GM08714 (cell line): ENCODE data around the gene CDC42BPB.
"Not testable (repeated sequence)": the region's sequence is repeated elsewhere in the genome, so short reads cannot be mapped to it uniquely, and the experiment has no call there.

Experiments used
- H3K4me3 ChIP-seq: fragments of 200-500 bp; sonication (Bioruptor generic); 2 replicates; pipeline ENCODE4 v1.5.1; 2014; ENCODE audit warnings: mild to moderate bottlenecking, low read length, inconsistent platforms
- ZNF274 ChIP-seq: IDR thresholded peaks from 2 replicates; pipeline ENCODE4 v1.6.1; 2012; ENCODE audit warnings: mild to moderate bottlenecking, low read depth, low read length

Gene CDC42BPB

GRCh38 chr14:103028161-103028767 is 29.1 kb downstream of the CDC42BPB start:
- no peak for TF ChIP-seq ZNF274
- H3K4me3 ChIP-seq = no peak overlapping the region

- no peak overlapping the region for H3K4me3 ChIP-seq
- no peak for TF ChIP-seq ZNF274
Observed at GRCh38 chr14:103027451-103027850, 29.9 kb downstream of the CDC42BPB start.

GRCh38 chr14:103026988-103027387 is 30.4 kb downstream of the CDC42BPB start:
- TF ChIP-seq ZNF274 = no peak

GRCh38 chr14:103026196-103026595 is 31.2 kb downstream of the CDC42BPB start:
- H3K4me3 ChIP-seq = not testable (repeated sequence)

More at GRCh38 chr14:103026988-103027387, 30.4 kb downstream of the CDC42BPB start:
- no peak overlapping the region for H3K4me3 ChIP-seq

- H3K4me3 ChIP-seq = no peak overlapping the region
- no peak for TF ChIP-seq ZNF274
Observed at GRCh38 chr14:103023881-103024473, 33.4 kb downstream of the CDC42BPB start.

- no peak overlapping the region for H3K4me3 ChIP-seq
Observed at GRCh38 chr14:103022685-103023044, 34.7 kb downstream of the CDC42BPB start.

GRCh38 chr14:103022002-103022684 is 35.2 kb downstream of the CDC42BPB start:
- no peak for TF ChIP-seq ZNF274

More at GRCh38 chr14:103022685-103023044, 34.7 kb downstream of the CDC42BPB start:
- no peak for TF ChIP-seq ZNF274

GRCh38 chr14:103021684-103022001 is 35.7 kb downstream of the CDC42BPB start:
- TF ChIP-seq ZNF274 = no peak
- H3K4me3 ChIP-seq = no peak overlapping the region

More at GRCh38 chr14:103022002-103022684, 35.2 kb downstream of the CDC42BPB start:
- no peak overlapping the region for H3K4me3 ChIP-seq

- TF ChIP-seq ZNF274 = no peak
Observed at GRCh38 chr14:103020271-103021170, 36.8 kb downstream of the CDC42BPB start.

GRCh38 chr14:103019826-103020225 is 37.5 kb downstream of the CDC42BPB start:
- no peak overlapping the region for H3K4me3 ChIP-seq
- no peak for TF ChIP-seq ZNF274

More at GRCh38 chr14:103020271-103021170, 36.8 kb downstream of the CDC42BPB start:
- H3K4me3 ChIP-seq = no peak overlapping the region

- no peak for TF ChIP-seq ZNF274
- no peak overlapping the region for H3K4me3 ChIP-seq
Observed at GRCh38 chr14:103019236-103019635, 38.1 kb downstream of the CDC42BPB start.

GRCh38 chr14:103016594-103016993 is 40.8 kb downstream of the CDC42BPB start:
- no peak for TF ChIP-seq ZNF274
- H3K4me3 ChIP-seq = no peak overlapping the region

GRCh38 chr14:103016071-103016470 is 41.3 kb downstream of the CDC42BPB start:
- H3K4me3 ChIP-seq = no peak overlapping the region
- TF ChIP-seq ZNF274 = no peak

GRCh38 chr14:103015426-103015825 is 41.9 kb downstream of the CDC42BPB start:
- H3K4me3 ChIP-seq = no peak overlapping the region
- no peak for TF ChIP-seq ZNF274
